ENCODE results near the gene IL1RL2.

The IL1RL2 gene

GRCh38 chr2:102204638-102205037, 17.8 kb downstream of the IL1RL2 start:
- Mint-ChIP-seq H3K36me3 (no peaks in the 10 kb centered on the region), H3K9me3 (no peaks in the 10 kb centered on the region), H3K4me3 (no peak overlapping the region), H3K27ac (no peak overlapping the region), H3K27me3 (no peaks in the 10 kb centered on the region), H3K4me1 (no peaks in the 10 kb centered on the region)

DNA sequence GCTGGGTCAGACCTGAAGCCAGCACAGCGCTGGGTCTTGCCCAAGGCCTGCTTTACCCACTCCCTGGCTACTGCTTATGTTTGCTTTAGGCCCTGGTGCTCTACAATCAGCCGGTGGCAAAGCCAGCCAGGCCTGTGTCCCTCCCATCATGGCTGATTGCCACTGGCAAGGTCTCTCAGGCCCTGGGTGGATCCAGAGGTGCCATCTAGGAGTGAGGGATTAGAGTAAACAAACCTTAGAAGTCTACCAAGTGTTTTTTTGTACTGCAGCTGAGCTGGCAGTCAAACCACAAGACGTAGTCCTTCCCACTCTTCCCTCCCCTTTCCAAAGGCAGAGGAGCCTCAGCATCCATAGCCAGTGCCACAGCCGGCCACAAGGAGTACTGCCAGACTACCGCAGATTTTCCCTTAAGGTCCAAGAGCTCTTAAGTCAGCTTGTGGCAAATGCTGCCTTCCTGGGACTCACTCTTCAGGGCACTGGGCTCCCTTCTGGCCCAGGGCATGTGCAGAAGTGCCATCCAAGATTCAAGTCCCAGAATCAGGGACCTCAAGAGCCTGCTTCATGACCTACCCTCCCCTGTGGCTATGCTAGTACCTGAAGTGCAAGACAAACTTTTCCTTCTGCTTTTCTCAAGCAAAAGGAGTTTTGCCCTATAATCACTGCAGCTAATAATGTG, 20.0 kb downstream of the IL1RL2 start:
- no peak overlapping the region for H3K4me3 Mint-ChIP-seq
- H3K27me3 Mint-ChIP-seq: no peaks in the 10 kb centered on the region
- no peaks in the 10 kb centered on the region for H3K36me3 Mint-ChIP-seq
- no peaks in the 10 kb centered on the region for H3K9me3 Mint-ChIP-seq
- H3K27ac Mint-ChIP-seq: no peak overlapping the region
- H3K4me1 Mint-ChIP-seq: no peaks in the 10 kb centered on the region

DNA sequence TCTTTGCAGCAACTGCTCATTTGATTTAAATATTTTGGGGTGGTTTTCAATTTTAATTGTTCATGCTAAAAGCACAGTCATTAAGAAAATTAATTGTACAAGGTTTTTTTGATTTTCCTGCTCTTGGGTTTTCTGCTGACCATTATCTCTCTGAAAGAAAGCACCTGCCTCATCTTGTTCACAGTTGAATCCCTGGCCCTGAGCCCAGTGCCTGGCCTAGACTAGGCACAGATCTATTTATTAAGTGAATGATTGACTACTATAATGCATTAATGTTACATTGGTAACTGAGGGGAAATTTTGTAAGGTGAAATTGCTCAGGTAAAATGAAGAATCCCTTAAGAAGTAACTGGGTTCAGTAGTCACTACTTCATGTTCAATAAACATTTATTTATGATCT, 22.0 kb downstream of the IL1RL2 start:
- Mint-ChIP-seq H3K9me3 (no peaks in the 10 kb centered on the region), H3K27me3 (no peaks in the 10 kb centered on the region), H3K4me3 (no peak overlapping the region), H3K27ac (no peak overlapping the region), H3K4me1 (no peaks in the 10 kb centered on the region), H3K36me3 (no peaks in the 10 kb centered on the region)

GRCh38 chr2:102209474-102209873, 22.7 kb downstream of the IL1RL2 start:
- Mint-ChIP-seq H3K9me3 (no peaks in the 10 kb centered on the region), H3K27ac (no peak overlapping the region), H3K36me3 (no peaks in the 10 kb centered on the region), H3K4me3 (no peak overlapping the region), H3K27me3 (no peaks in the 10 kb centered on the region), H3K4me1 (no peaks in the 10 kb centered on the region)

DNA sequence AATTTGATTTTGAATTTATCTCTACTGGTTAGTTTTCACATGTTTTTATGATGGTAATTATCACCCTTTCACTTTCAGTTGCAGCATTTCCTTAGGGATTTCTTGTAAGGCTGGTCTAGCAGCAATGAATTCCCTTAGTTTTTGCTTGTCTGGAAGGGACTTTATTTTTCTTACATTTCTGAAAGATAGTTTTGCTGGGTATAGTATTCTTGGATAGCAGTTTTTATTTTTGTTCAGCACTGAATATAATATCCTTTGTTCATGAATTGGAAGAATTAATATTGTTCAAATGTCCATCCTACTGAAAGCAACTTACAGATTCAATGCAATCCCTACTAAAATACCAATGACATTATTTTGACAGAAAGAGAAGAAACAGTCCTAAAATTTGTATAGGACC, 30.2 kb downstream of the IL1RL2 start:
- Mint-ChIP-seq H3K9me3 (no peaks in the 10 kb centered on the region), H3K36me3 (peaks cover 9% of the 10 kb centered on the region), H3K27me3 (no peaks in the 10 kb centered on the region), H3K27ac (no peak overlapping the region), H3K4me1 (peaks cover 16% of the 10 kb centered on the region), H3K4me3 (no peak overlapping the region)

DNA sequence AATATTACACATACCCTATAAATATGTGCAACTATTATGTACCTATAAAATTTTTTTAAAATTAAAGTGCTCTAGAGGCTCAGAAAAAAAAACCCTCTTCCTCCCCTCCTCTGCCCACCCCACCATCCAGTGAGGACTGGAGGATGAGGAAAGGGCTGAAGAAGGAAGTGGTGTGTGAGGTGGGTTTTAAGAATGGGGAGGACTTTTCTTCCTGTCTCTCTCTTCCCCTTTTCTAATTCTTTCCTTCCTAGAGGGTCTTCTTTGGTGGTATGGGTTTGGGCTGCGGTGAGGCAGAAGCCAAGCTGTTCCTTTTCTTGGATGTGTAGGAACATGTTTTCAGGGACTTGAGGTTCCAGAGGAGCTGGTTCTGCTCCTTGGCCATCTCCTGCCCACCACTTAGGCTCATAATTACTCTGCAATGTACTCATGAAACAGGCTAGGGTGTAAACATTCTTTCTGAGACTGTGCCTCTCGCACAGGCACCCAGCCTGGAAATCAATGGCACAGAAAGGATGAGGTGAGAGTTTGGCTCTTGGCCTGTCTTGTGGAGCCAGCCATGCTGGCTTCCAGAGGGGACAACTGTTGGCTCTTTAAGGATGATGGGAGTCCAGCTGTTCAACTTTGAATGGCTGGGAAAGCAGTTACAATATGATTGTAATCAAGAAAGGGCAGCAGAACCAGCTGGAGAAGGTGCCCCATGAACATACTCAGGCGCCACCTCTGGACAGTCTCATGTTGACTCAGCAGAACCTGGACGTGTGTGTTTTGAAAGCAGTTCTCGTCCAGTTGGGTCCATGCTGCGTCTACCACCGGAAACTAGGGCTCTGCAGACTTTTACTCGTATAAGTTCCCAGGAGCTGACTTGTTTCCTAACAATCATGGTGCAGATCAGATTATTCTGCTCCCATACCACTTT, 38.3 kb downstream of the IL1RL2 start:
- H3K4me1 Mint-ChIP-seq: peaks cover 37% of the 10 kb centered on the region
- no peak overlapping the region for H3K4me3 Mint-ChIP-seq
- H3K27ac Mint-ChIP-seq: no peak overlapping the region
- no peaks in the 10 kb centered on the region for H3K9me3 Mint-ChIP-seq
- H3K27me3 Mint-ChIP-seq: no peaks in the 10 kb centered on the region
- H3K36me3 Mint-ChIP-seq: peaks cover 2% of the 10 kb centered on the region

DNA sequence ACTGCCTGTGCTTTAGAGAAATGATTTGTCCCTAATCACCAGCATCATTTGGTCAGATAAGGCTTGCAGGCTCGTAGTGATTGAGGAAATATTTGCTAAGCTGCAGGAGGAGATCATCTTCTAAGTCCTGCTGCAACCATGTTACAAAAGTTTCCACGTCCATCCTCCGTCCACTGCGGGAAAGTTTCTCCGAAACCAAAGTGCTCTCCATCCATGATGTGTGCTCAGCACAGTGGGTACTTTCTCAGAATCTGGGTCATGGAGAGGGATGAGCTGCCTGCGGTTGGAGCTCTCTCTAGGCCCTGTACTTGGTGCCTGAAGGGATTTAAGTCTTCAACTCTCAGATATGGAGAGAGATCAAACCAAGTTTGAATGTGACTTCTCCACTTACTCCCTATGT, 39.3 kb downstream of the IL1RL2 start:
- H3K27ac Mint-ChIP-seq: peak overlapping the region; percentile 87
- no peaks in the 10 kb centered on the region for H3K27me3 Mint-ChIP-seq
- H3K4me1 Mint-ChIP-seq: peaks cover 37% of the 10 kb centered on the region
- H3K9me3 Mint-ChIP-seq: no peaks in the 10 kb centered on the region
- H3K4me3 Mint-ChIP-seq: peak overlapping the region; percentile 3
- H3K36me3 Mint-ChIP-seq: peaks cover 2% of the 10 kb centered on the region

- peak overlapping the region; percentile 87 for H3K27ac Mint-ChIP-seq
- no peaks in the 10 kb centered on the region for H3K9me3 Mint-ChIP-seq
- H3K4me3 Mint-ChIP-seq: peak overlapping the region; percentile 37
- peaks cover 37% of the 10 kb centered on the region for H3K4me1 Mint-ChIP-seq
- H3K27me3 Mint-ChIP-seq: no peaks in the 10 kb centered on the region
- H3K36me3 Mint-ChIP-seq: peaks cover 2% of the 10 kb centered on the region
Measured at GRCh38 chr2:102226612-102227391, 40.0 kb downstream of the IL1RL2 start.

- no peaks in the 10 kb centered on the region for H3K9me3 Mint-ChIP-seq
- H3K27me3 Mint-ChIP-seq: no peaks in the 10 kb centered on the region
- no peak overlapping the region for H3K27ac Mint-ChIP-seq
- no peak overlapping the region for H3K4me3 Mint-ChIP-seq
- H3K4me1 Mint-ChIP-seq: peaks cover 43% of the 10 kb centered on the region
- H3K36me3 Mint-ChIP-seq: no peaks in the 10 kb centered on the region
Measured at GRCh38 chr2:102229141-102229769, 42.4 kb downstream of the IL1RL2 start.

- H3K27me3 Mint-ChIP-seq: no peaks in the 10 kb centered on the region
Measured at GRCh38 chr2:102230410-102230909, 43.6 kb downstream of the IL1RL2 start.

DNA sequence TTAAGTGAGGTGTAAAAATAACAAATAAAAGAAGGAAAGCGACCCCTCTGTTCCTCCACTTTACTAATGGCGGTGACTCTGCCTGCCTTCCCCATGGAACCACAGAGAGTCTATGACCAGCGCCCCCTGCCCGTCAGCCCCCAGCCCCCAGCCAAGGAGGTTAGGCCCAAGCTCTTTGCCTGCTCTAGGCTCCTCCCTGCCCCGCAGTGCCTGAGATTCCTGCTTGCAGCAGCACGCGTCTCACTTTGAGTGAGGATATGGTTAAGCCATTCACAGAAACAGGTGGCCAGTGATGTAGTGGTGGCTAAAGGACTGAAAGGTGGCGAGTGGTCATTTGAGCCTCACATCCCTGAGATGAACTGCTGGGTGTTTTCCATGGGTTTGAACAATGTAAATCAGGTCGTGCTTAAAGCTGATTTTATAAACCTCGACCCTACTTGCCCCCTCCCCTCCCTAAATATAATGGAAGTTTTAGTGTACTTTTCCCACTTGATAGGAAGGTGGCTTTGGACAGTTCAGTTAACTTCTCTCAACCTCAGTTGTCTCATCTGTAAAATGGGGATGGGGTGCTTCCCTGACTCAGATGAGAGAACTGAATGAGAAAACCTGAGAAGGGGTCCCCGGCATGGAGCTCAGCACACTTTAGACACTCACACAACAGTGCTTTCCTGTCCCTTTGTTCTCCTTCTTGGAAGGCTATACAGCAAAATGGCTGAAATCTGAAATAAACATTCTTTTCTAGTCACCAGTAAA, 46.5 kb downstream of the IL1RL2 start:
- Mint-ChIP-seq H3K4me3 (no peak overlapping the region), H3K36me3 (no peaks in the 10 kb centered on the region), H3K27ac (peak overlapping the region; percentile 52), H3K9me3 (no peaks in the 10 kb centered on the region), H3K4me1 (peaks cover 32% of the 10 kb centered on the region), H3K27me3 (no peaks in the 10 kb centered on the region)

More at GRCh38 chr2:102230410-102230909, 43.6 kb downstream of the IL1RL2 start:
- peaks cover 46% of the 10 kb centered on the region for H3K4me1 Mint-ChIP-seq
- H3K27ac Mint-ChIP-seq: no peak overlapping the region
- no peak overlapping the region for H3K4me3 Mint-ChIP-seq
- no peaks in the 10 kb centered on the region for H3K36me3 Mint-ChIP-seq
- H3K9me3 Mint-ChIP-seq: no peaks in the 10 kb centered on the region

DNA sequence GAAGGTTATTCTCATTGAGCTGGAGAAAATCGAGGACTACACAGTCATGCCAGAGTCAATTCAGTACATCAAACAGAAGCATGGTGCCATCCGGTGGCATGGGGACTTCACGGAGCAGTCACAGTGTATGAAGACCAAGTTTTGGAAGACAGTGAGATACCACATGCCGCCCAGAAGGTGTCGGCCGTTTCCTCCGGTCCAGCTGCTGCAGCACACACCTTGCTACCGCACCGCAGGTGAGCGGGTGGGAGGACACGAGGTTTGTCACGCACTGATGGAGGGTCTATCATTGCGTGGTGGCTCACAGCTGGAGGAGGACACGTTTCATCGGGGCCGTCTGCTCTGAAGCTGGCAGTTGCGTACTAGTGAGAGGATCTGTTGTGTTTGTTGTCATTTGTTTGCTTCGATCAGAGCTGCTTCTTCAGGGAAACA, 48.2 kb downstream of the IL1RL2 start:
- Mint-ChIP-seq H3K27me3 (no peaks in the 10 kb centered on the region), H3K36me3 (no peaks in the 10 kb centered on the region), H3K4me3 (no peak overlapping the region), H3K27ac (no peak overlapping the region), H3K9me3 (no peaks in the 10 kb centered on the region), H3K4me1 (peaks cover 28% of the 10 kb centered on the region)

- no peaks in the 10 kb centered on the region for H3K27me3 Mint-ChIP-seq
- no peak overlapping the region for H3K27ac Mint-ChIP-seq
- H3K36me3 Mint-ChIP-seq: no peaks in the 10 kb centered on the region
- H3K9me3 Mint-ChIP-seq: no peaks in the 10 kb centered on the region
- no peak overlapping the region for H3K4me3 Mint-ChIP-seq
- peaks cover 33% of the 10 kb centered on the region for H3K4me1 Mint-ChIP-seq
Measured at GRCh38 chr2:102235491-102235890, 48.7 kb downstream of the IL1RL2 start.

GRCh38 chr2:102236132-102236531, 49.3 kb downstream of the IL1RL2 start:
- Mint-ChIP-seq H3K36me3 (no peaks in the 10 kb centered on the region), H3K27me3 (no peaks in the 10 kb centered on the region), H3K4me1 (peaks cover 39% of the 10 kb centered on the region), H3K9me3 (no peaks in the 10 kb centered on the region), H3K27ac (no peak overlapping the region), H3K4me3 (no peak overlapping the region)

All from activated naive CD4-positive, alpha-beta T cell treated with anti-CD3 and anti-CD28 coated beads, Interleukin-2, amount 50 U/mL, for 24 hours (primary cell).